GM12864 (cell line): ENCODE measurements around the gene GNAT2.
A peak's percentile ranks its signal among the peaks of the same experiment; 100 is the strongest.

ENCODE experiments used
- DNase-seq: peaks from one replicate; pipeline ENCODE4 v3.0.0-alpha.2; 2011; ENCODE audit warnings: low read depth
- H3K4me3 ChIP-seq: 2 replicates; pipeline ENCODE4 v1.5.1; 2011; ENCODE audit warnings: mild to moderate bottlenecking, low read depth, low read length, control low read depth
- CTCF ChIP-seq: IDR thresholded peaks from 2 replicates; pipeline ENCODE4 v1.5.1; 2011; ENCODE audit warnings: low read depth, mild to moderate bottlenecking, moderate library complexity, low read length, control low read depth, inconsistent platforms; ENCODE audit errors: missing control alignments

The GNAT2 gene

GRCh38 chr1:109605381-109605780 lies 14.0 kb downstream of the GNAT2 start:
- DNase-seq: no peak
- TF ChIP-seq CTCF: no peak
- H3K4me3 ChIP-seq: no peak overlapping the region

- DNase-seq: no peak
- no peak for TF ChIP-seq CTCF
- H3K4me3 ChIP-seq: no peak overlapping the region
These were observed 16.2 kb downstream of the GNAT2 start for GRCh38 chr1:109603229-109603628.

GRCh38 chr1:109598655-109599054 lies 20.8 kb downstream of the GNAT2 start:
- TF ChIP-seq CTCF: peak; percentile 30
- no peak overlapping the region for H3K4me3 ChIP-seq
- DNase-seq: no peak

- no peak for DNase-seq
- no peak for TF ChIP-seq CTCF
- H3K4me3 ChIP-seq: no peak overlapping the region
These were observed 21.3 kb downstream of the GNAT2 start for GRCh38 chr1:109598156-109598555.

- H3K4me3 ChIP-seq: no peak overlapping the region
- DNase-seq: no peak
- no peak for TF ChIP-seq CTCF
These were observed 23.9 kb downstream of the GNAT2 start for GRCh38 chr1:109595531-109595930.

GRCh38 chr1:109592916-109593315 lies 26.5 kb downstream of the GNAT2 start:
- no peak overlapping the region for H3K4me3 ChIP-seq
- no peak for TF ChIP-seq CTCF
- DNase-seq: no peak

GRCh38 chr1:109589679-109590078 lies 29.7 kb downstream of the GNAT2 start:
- DNase-seq: no peak
- no peak overlapping the region for H3K4me3 ChIP-seq
- TF ChIP-seq CTCF: no peak
